DOHH2 (cell line): ENCODE measurements around the gene CGNL1.

Source experiments
- H3F3A ChIP-seq: fragments of 200-600 bp; sonication (generic), shearing (Covaris generic); 2 replicates; pipeline ENCODE4 v1.6.0; 2016; ENCODE audit warnings: antibody characterized with exemption, mild to moderate bottlenecking; ENCODE audit not compliant: control insufficient read depth, insufficient read depth
- H3K27ac ChIP-seq: fragments of 200-600 bp; sonication (generic); 2 replicates; pipeline ENCODE4 v1.5.1; 2014; ENCODE audit warnings: low read depth, mild to moderate bottlenecking, low read length, moderate library complexity
- H3K27me3 ChIP-seq: fragments of 200-600 bp; sonication (generic); 2 replicates; pipeline ENCODE4 v1.6.1; 2014; ENCODE audit warnings: mild to moderate bottlenecking, low read length, mixed read lengths; ENCODE audit not compliant: control insufficient read depth
- H3K36me3 ChIP-seq: fragments of 200-600 bp; sonication (generic); 2 replicates; pipeline ENCODE4 v1.6.1; 2014; ENCODE audit warnings: mild to moderate bottlenecking, low read length, moderate library complexity, mixed read lengths; ENCODE audit not compliant: control insufficient read depth
- H3K4me1 ChIP-seq: fragments of 200-600 bp; sonication (generic); 2 replicates; pipeline ENCODE4 v1.6.1; 2014; ENCODE audit warnings: mild to moderate bottlenecking, low read length, mixed read lengths; ENCODE audit not compliant: control insufficient read depth
- H3K4me2 ChIP-seq: fragments of 200-600 bp; sonication (generic); 2 replicates; pipeline ENCODE4 v1.6.0; 2014; ENCODE audit warnings: mild to moderate bottlenecking, low read length, moderate library complexity
- H3K4me3 ChIP-seq: fragments of 200-600 bp; sonication (generic); 2 replicates; pipeline ENCODE4 v1.5.1; 2014; ENCODE audit warnings: mild to moderate bottlenecking, low read length, mixed read lengths
- H3K79me2 ChIP-seq: fragments of 200-600 bp; sonication (generic); 2 replicates; pipeline ENCODE4 v1.6.1; 2014; ENCODE audit warnings: mild to moderate bottlenecking, low read length, mixed read lengths; ENCODE audit not compliant: control insufficient read depth
- H3K9me2 ChIP-seq: fragments of 200-600 bp; sonication (generic); replicated peaks from 2 replicates; pipeline ENCODE4 v1.6.1; 2014; ENCODE audit warnings: mild to moderate bottlenecking, low read length, mixed read lengths; ENCODE audit not compliant: control insufficient read depth
- H3K9me3 ChIP-seq: fragments of 200-600 bp; sonication (generic); 2 replicates; pipeline ENCODE4 v1.6.1; 2014; ENCODE audit warnings: antibody characterized with exemption, low read length, mixed read lengths; ENCODE audit not compliant: control insufficient read depth, insufficient read depth
- H4K20me1 ChIP-seq: fragments of 200-600 bp; sonication (generic); 2 replicates; pipeline ENCODE4 v1.6.0; 2014; ENCODE audit warnings: low read depth, mild to moderate bottlenecking, antibody characterized with exemption, low read length, moderate library complexity; ENCODE audit not compliant: control insufficient read depth, insufficient read depth
- EZH2phosphoT487 ChIP-seq: fragments of 200-600 bp; sonication (generic); IDR thresholded peaks from 2 replicates; pipeline ENCODE4 v1.6.1; 2017; ENCODE audit warnings: borderline replicate concordance, mild to moderate bottlenecking, antibody characterized with exemption, low read length, moderate library complexity, mixed read lengths
- TF ChIP-seq, protein P1 (sequence below): fragments of 200-600 bp; sonication (generic); IDR thresholded peaks from one replicate; pipeline ENCODE4 v1.5.1; 2014; ENCODE audit warnings: antibody characterized with exemption, mild to moderate bottlenecking, low read depth, low read length; ENCODE audit not compliant: poor library complexity, severe bottlenecking

The CGNL1 gene

DNA sequence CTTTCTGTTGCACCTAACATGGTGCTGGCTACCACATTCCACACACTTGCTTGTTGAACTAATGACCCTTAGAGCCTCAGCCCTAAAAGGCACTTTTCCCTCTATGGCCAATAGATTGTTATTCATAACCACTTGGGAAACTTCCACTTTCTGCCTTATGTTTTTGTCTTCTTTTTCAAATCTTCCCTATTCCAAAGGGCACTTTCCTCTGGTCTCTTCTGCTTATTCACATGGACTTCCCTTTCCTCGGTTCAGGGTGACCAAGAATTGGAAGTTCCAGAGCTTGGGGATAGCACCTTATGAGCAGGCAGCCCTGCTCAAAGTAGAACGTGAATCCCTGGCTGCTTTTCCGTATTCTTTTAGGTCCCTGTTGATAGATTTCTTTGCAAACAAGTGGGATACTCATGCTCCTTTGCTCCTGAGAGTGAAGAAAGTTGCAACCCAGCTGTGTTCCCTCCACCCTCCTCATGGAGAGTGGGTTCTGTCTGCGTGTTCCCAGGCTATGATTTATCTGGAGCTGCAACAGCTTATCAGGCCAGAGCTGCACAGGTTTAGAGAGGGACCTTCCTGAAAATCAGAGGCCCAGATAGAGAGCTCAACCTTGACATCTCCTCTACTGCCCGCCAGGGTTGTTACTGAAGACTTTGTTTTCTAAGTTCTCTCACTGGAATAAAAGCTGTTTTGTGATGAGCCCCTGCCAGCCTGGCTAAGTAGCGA is 156.6 kb downstream of the CGNL1 start:
- Histone ChIP-seq H3K4me3 (no peak overlapping the region), H3K27me3 (peaks cover 25% of the 10 kb centered on the region), H3K27ac (no peak overlapping the region), H3K4me2 (no peak overlapping the region), H4K20me1 (no peaks in the 10 kb centered on the region), H3F3A (no peaks in the 10 kb centered on the region), H3K36me3 (no peaks in the 10 kb centered on the region), H3K9me3 (no peaks in the 10 kb centered on the region), H3K79me2 (no peaks in the 10 kb centered on the region), H3K4me1 (no peaks in the 10 kb centered on the region), H3K9me2 (no peaks in the 10 kb centered on the region)
- TF ChIP-seq EZH2phosphoT487: no peak
- TF ChIP-seq, protein P1, sequence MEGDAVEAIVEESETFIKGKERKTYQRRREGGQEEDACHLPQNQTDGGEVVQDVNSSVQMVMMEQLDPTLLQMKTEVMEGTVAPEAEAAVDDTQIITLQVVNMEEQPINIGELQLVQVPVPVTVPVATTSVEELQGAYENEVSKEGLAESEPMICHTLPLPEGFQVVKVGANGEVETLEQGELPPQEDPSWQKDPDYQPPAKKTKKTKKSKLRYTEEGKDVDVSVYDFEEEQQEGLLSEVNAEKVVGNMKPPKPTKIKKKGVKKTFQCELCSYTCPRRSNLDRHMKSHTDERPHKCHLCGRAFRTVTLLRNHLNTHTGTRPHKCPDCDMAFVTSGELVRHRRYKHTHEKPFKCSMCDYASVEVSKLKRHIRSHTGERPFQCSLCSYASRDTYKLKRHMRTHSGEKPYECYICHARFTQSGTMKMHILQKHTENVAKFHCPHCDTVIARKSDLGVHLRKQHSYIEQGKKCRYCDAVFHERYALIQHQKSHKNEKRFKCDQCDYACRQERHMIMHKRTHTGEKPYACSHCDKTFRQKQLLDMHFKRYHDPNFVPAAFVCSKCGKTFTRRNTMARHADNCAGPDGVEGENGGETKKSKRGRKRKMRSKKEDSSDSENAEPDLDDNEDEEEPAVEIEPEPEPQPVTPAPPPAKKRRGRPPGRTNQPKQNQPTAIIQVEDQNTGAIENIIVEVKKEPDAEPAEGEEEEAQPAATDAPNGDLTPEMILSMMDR: no peak

DNA sequence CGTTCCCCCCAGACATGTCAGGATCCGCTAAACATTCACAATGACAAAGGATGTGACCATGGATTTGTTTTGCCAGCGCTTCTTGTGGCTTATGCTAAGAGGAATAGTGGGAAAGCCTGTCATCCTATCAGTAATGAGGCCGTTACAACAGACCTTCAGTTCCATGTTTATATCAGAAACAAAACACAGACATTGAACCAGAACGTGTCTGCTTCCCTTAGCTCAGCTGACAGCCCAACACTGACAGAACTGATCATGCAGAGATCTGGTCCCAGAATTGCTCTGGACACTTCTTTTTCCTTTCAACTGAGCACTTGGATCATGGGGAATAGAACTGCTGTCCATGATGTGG is 157.1 kb downstream of the CGNL1 start:
- Histone ChIP-seq H3K27me3 (peaks cover 25% of the 10 kb centered on the region), H3K9me3 (no peaks in the 10 kb centered on the region), H3K36me3 (no peaks in the 10 kb centered on the region), H3K27ac (no peak overlapping the region), H3F3A (no peaks in the 10 kb centered on the region), H3K79me2 (no peaks in the 10 kb centered on the region), H3K4me2 (no peak overlapping the region), H3K4me3 (no peak overlapping the region), H3K4me1 (no peaks in the 10 kb centered on the region), H4K20me1 (no peaks in the 10 kb centered on the region), H3K9me2 (no peaks in the 10 kb centered on the region)
- no peak for TF ChIP-seq EZH2phosphoT487
- TF ChIP-seq, protein P1: no peak

GRCh38 chr15:57534281-57534680 is 158.0 kb downstream of the CGNL1 start:
- Histone ChIP-seq H3F3A (no peaks in the 10 kb centered on the region), H3K4me2 (no peak overlapping the region), H4K20me1 (no peaks in the 10 kb centered on the region), H3K79me2 (no peaks in the 10 kb centered on the region), H3K4me3 (no peak overlapping the region), H3K27me3 (peaks cover 25% of the 10 kb centered on the region), H3K9me2 (no peaks in the 10 kb centered on the region), H3K9me3 (no peaks in the 10 kb centered on the region), H3K36me3 (no peaks in the 10 kb centered on the region), H3K4me1 (no peaks in the 10 kb centered on the region), H3K27ac (no peak overlapping the region)
- TF ChIP-seq EZH2phosphoT487: no peak
- TF ChIP-seq, protein P1: no peak
